ENCODE results near the gene ZNF526. TPM values are rescaled to one million over a fixed set of nuclear protein-coding genes. Genes with fewer than 3 reads are reported as not detected.

ZNF526 gene
- total RNA-seq, 1 donor from 2014 or later, result 6.5 TPM

DNA sequence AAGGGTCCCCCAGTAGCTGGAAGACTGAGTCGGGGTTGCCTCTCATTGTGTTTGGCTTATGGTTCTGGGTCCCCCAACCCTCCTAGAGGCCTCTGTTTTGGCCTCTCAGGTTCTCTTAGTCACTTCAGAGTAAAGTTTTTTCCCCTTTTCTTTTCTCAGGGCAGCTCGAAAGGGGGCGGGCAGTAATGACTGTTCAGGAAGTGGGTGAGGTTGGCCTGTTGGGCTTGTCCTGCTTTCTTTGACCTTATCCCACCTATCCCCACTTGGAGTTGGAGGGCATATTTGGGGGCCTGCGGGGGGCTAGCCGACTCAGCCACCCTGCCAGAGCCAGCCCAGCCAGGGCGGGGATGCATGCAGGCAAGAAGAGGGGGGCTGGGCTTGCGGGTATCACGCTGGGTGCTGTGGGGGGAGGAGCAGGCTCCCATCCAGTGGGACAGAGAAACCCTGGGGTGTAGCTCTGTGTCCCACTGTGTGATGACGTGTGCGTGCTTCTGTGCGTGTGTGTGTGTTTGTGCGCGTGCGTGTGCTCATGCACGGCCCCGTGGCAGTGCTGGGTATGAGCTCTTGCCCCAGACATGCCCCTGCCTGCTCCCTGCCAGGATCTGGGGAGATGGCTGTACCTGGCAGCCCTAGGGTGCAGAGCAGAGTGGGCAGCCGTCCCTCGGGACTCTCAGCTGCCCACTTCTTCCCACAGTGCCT is 50.4 kb downstream of the ZNF526 start:
- H3K4me3 ChIP-seq, result peak overlapping the region; percentile 91
- peak overlapping the region; percentile 91 for H3K4me2 ChIP-seq
- no peaks in the 10 kb centered on the region for H3K9me3 ChIP-seq (ENCODE audit: low read depth)
- peaks cover 36% of the 10 kb centered on the region for H3K4me1 Mint-ChIP-seq
- H3K27ac Mint-ChIP-seq, result no peak overlapping the region
- H3K36me3 Mint-ChIP-seq, result peaks cover 5% of the 10 kb centered on the region
- H4K20me1 ChIP-seq (ENCODE audit: low read depth), result no peaks in the 10 kb centered on the region
- H3K36me3 ChIP-seq, result no peaks in the 10 kb centered on the region
- H3K79me2 ChIP-seq (ENCODE audit: low read depth), result peaks cover 11% of the 10 kb centered on the region
- peaks cover 5% of the 10 kb centered on the region for H3F3A ChIP-seq (ENCODE audit: low read depth)
- H3K4me3 Mint-ChIP-seq, result no peak overlapping the region
- no peaks in the 10 kb centered on the region for H3K27me3 ChIP-seq
- no peak for DNase-seq (ENCODE audit: low spot score)
- H3K9me3 Mint-ChIP-seq, result no peaks in the 10 kb centered on the region
- H3K27ac ChIP-seq, result no peak overlapping the region
- peaks cover 8% of the 10 kb centered on the region for H3K4me1 ChIP-seq
- no peak overlapping the region for H2AFZ ChIP-seq (replicated peaks)
- peak overlapping the region; percentile 38 for H3K9ac ChIP-seq
- peaks cover 5% of the 10 kb centered on the region for H3K27me3 Mint-ChIP-seq (ENCODE audit: insufficient read depth, low read depth)
- TF ChIP-seq, protein P1, sequence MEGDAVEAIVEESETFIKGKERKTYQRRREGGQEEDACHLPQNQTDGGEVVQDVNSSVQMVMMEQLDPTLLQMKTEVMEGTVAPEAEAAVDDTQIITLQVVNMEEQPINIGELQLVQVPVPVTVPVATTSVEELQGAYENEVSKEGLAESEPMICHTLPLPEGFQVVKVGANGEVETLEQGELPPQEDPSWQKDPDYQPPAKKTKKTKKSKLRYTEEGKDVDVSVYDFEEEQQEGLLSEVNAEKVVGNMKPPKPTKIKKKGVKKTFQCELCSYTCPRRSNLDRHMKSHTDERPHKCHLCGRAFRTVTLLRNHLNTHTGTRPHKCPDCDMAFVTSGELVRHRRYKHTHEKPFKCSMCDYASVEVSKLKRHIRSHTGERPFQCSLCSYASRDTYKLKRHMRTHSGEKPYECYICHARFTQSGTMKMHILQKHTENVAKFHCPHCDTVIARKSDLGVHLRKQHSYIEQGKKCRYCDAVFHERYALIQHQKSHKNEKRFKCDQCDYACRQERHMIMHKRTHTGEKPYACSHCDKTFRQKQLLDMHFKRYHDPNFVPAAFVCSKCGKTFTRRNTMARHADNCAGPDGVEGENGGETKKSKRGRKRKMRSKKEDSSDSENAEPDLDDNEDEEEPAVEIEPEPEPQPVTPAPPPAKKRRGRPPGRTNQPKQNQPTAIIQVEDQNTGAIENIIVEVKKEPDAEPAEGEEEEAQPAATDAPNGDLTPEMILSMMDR (IDR thresholded peaks at IDR 0.05), result no peak
- TF ChIP-seq EZH2phosphoT487 (IDR thresholded peaks at IDR 0.05), result no peak
- TF ChIP-seq EZH2 (IDR thresholded peaks at IDR 0.05), result no peak

GRCh38 chr19:42271045-42271419 is 50.9 kb downstream of the ZNF526 start:
- Histone ChIP-seq H3K4me2 (no peak overlapping the region), H3K27me3 (no peaks in the 10 kb centered on the region), H3F3A (ENCODE audit: low read depth) (peaks cover under 1% of the 10 kb centered on the region), H3K36me3 (no peaks in the 10 kb centered on the region), H2AFZ (replicated peaks) (no peak overlapping the region), H3K79me2 (ENCODE audit: low read depth) (peaks cover 11% of the 10 kb centered on the region), H4K20me1 (ENCODE audit: low read depth) (no peaks in the 10 kb centered on the region), H3K9ac (no peak overlapping the region), H3K27ac (no peak overlapping the region), H3K9me3 (ENCODE audit: low read depth) (no peaks in the 10 kb centered on the region), H3K4me1 (peaks cover 8% of the 10 kb centered on the region), H3K4me3 (no peak overlapping the region)
- Mint-ChIP-seq H3K36me3 (peaks cover 6% of the 10 kb centered on the region), H3K9me3 (no peaks in the 10 kb centered on the region), H3K4me1 (peaks cover 31% of the 10 kb centered on the region), H3K27ac (peak overlapping the region; percentile 63), H3K27me3 (ENCODE audit: insufficient read depth, low read depth) (peaks cover 5% of the 10 kb centered on the region), H3K4me3 (peak overlapping the region; percentile 71)
- DNase-seq (ENCODE audit: low spot score), result no peak
- TF ChIP-seq, protein P1 (IDR thresholded peaks at IDR 0.05), result no peak
- TF ChIP-seq EZH2 (IDR thresholded peaks at IDR 0.05) (no peak), EZH2phosphoT487 (IDR thresholded peaks at IDR 0.05) (no peak)

GRCh38 chr19:42271861-42272534 is 51.9 kb downstream of the ZNF526 start:
- no peak overlapping the region for H2AFZ ChIP-seq (replicated peaks)
- H3K36me3 ChIP-seq, result no peaks in the 10 kb centered on the region
- Mint-ChIP-seq H3K27ac (no peak overlapping the region), H3K36me3 (peaks cover 8% of the 10 kb centered on the region), H3K4me3 (peak overlapping the region; percentile 71), H3K4me1 (peaks cover 31% of the 10 kb centered on the region), H3K27me3 (ENCODE audit: insufficient read depth, low read depth) (peaks cover 5% of the 10 kb centered on the region), H3K9me3 (no peaks in the 10 kb centered on the region)
- H3K4me2 ChIP-seq, result no peak overlapping the region
- no peak overlapping the region for H3K27ac ChIP-seq
- H3K4me1 ChIP-seq, result peaks cover 8% of the 10 kb centered on the region
- H3K4me3 ChIP-seq, result no peak overlapping the region
- peaks cover 11% of the 10 kb centered on the region for H3K79me2 ChIP-seq (ENCODE audit: low read depth)
- no peak for DNase-seq (ENCODE audit: low spot score)
- no peak overlapping the region for H3K9ac ChIP-seq
- no peaks in the 10 kb centered on the region for H3F3A ChIP-seq (ENCODE audit: low read depth)
- no peaks in the 10 kb centered on the region for H3K27me3 ChIP-seq
- no peaks in the 10 kb centered on the region for H3K9me3 ChIP-seq (ENCODE audit: low read depth)
- H4K20me1 ChIP-seq (ENCODE audit: low read depth), result no peaks in the 10 kb centered on the region
- TF ChIP-seq EZH2phosphoT487 (IDR thresholded peaks at IDR 0.05) (no peak), EZH2 (IDR thresholded peaks at IDR 0.05) (no peak)
- TF ChIP-seq, protein P1 (IDR thresholded peaks at IDR 0.05), result no peak

Data from neural progenitor cell (in vitro differentiated cells).